Endothelial cell of umbilical vein (primary cell): ENCODE results near the gene ZNF184. TPM values are rescaled to one million over a fixed set of nuclear protein-coding genes. Genes with fewer than 3 reads are reported as not detected.

Experiments used
- BruUV-seq: library from RNA; stranded (reverse); fragments of 400-500 nt; replicated peaks from 2 replicates; lab custom pipeline; 2021; lab: Mats Ljungman, UMichigan
- CTCF ChIA-PET: fragments of 300-600, 350-600 bp; sonication (Branson Sonifier 250); formaldehyde crosslinking; loops from one replicate; lab custom pipeline; 2021; ENCODE audit warnings: antibody characterized with exemption, inconsistent platforms; lab: Charles Lee
- POLR2A ChIA-PET: fragments of 300-600, 350-600 bp; sonication (Branson Sonifier 250); formaldehyde crosslinking; loops from one replicate; lab custom pipeline; 2021; ENCODE audit warnings: antibody characterized with exemption, inconsistent platforms; lab: Charles Lee
- DNase-seq: peaks from one replicate; pipeline ENCODE4 v3.0.0-alpha.2; 2011; ENCODE audit warnings: low read depth, low spot score
- FAIRE-seq: peaks from 2 replicates; lab custom pipeline; 2011; peaks lifted over from hg19 to GRCh38; lab: Jason Lieb, UNC
- H2AFZ ChIP-seq: 2 replicates; pipeline ENCODE4 v1.6.0; 2012; ENCODE audit warnings: low read depth, low read length, control low read depth, inconsistent platforms
- H3K27ac ChIP-seq: 2 replicates; pipeline ENCODE4 v1.5.1; 2011; ENCODE audit warnings: low read depth, mild to moderate bottlenecking, control low read depth, low read length, moderate library complexity; ENCODE audit not compliant: insufficient read depth
- H3K27me3 ChIP-seq, 2 experiments: 2 replicates each; pipeline versions ENCODE4 v1.6.0 to v1.6.1; 2011; ENCODE audit warnings: low read length in 2 of 2, mixed read lengths in 1 of 2; ENCODE audit not compliant: control insufficient read depth in 2 of 2, insufficient read depth in 2 of 2
- H3K36me3 ChIP-seq, 2 experiments: 2 replicates in 1 of 2; 3 replicates in 1 of 2; pipeline ENCODE4 v1.5.1; 2011; ENCODE audit warnings: low read length in 2 of 2, mild to moderate bottlenecking in 1 of 2, moderate library complexity in 1 of 2; ENCODE audit not compliant: control insufficient read depth in 2 of 2, insufficient read depth in 2 of 2; ENCODE audit errors: extremely low read depth in 1 of 2
- H3K4me1 ChIP-seq: 3 replicates; pipeline ENCODE4 v1.5.1; 2011; ENCODE audit warnings: mild to moderate bottlenecking, low read length; ENCODE audit not compliant: control insufficient read depth, insufficient read depth; ENCODE audit errors: extremely low read depth
- H3K4me2 ChIP-seq: 2 replicates; pipeline ENCODE4 v1.6.1; 2011; ENCODE audit warnings: low read length, control low read depth, mixed read lengths; ENCODE audit not compliant: insufficient read depth
- H3K4me3 ChIP-seq, 3 experiments: fragments of 200-600 bp in 1 of 3; sonication (generic), shearing (Covaris generic) in 1 of 3; replicated peaks in 1 of 3; 2 replicates each; pipeline ENCODE4 v1.5.1; 2011 to 2016; ENCODE audit warnings: control low read depth in 3 of 3, low read length in 3 of 3, mild to moderate bottlenecking in 2 of 3, inconsistent platforms in 1 of 3, low read depth in 1 of 3, moderate library complexity in 1 of 3; ENCODE audit not compliant: insufficient read depth in 1 of 3
- H3K79me2 ChIP-seq: 2 replicates; pipeline ENCODE4 v1.6.0; 2012; ENCODE audit warnings: low read length, inconsistent platforms; ENCODE audit not compliant: control insufficient read depth, insufficient read depth
- H3K9ac ChIP-seq: replicated peaks from 2 replicates; pipeline ENCODE3; 2011; ENCODE audit warnings: low read length, control low read depth; ENCODE audit not compliant: insufficient read depth; ENCODE audit errors: extremely low read depth
- H3K9me1 ChIP-seq: replicated peaks from 3 replicates; pipeline ENCODE4 v1.6.0; 2011; ENCODE audit warnings: mild to moderate bottlenecking, low read length; ENCODE audit not compliant: control insufficient read depth, insufficient read depth; ENCODE audit errors: extremely low read depth
- H3K9me3 ChIP-seq: replicated peaks from 2 replicates; pipeline ENCODE4 v1.5.1; 2012; ENCODE audit warnings: low read length, inconsistent platforms; ENCODE audit not compliant: control insufficient read depth, insufficient read depth
- H4K20me1 ChIP-seq: replicated peaks from 2 replicates; pipeline ENCODE3; 2011; ENCODE audit warnings: mild to moderate bottlenecking, low read length; ENCODE audit not compliant: control insufficient read depth, insufficient read depth; ENCODE audit errors: extremely low read depth
- EZH2 ChIP-seq: IDR thresholded peaks from 2 replicates; pipeline ENCODE4 v1.6.1; 2012; ENCODE audit warnings: borderline replicate concordance, low read depth, mild to moderate bottlenecking, moderate library complexity, low read length, inconsistent platforms; ENCODE audit not compliant: severe bottlenecking
- FOS ChIP-seq: IDR thresholded peaks from 2 replicates; pipeline ENCODE4 v1.6.1; 2011; ENCODE audit warnings: mild to moderate bottlenecking, low read length, moderate library complexity, borderline replicate concordance; ENCODE audit not compliant: insufficient read depth
- GATA2 ChIP-seq: IDR thresholded peaks from 2 replicates; pipeline ENCODE4 v1.7.0; 2011; ENCODE audit warnings: low read depth, mild to moderate bottlenecking, moderate library complexity, mixed read lengths, low read length; ENCODE audit not compliant: insufficient read length, insufficient read depth
- JUN ChIP-seq: IDR thresholded peaks from 2 replicates; pipeline ENCODE4 v1.6.1; 2011; ENCODE audit warnings: borderline replicate concordance, low read depth; ENCODE audit not compliant: insufficient read length, insufficient read depth
- MAX ChIP-seq: IDR thresholded peaks from 2 replicates; pipeline ENCODE4 v1.6.1; 2011; ENCODE audit not compliant: insufficient read depth, insufficient read length
- MYC ChIP-seq: IDR thresholded peaks from one replicate; pipeline ENCODE4 v1.6.1; 2011; ENCODE audit warnings: mild to moderate bottlenecking, low read depth, low read length
- POLR2A ChIP-seq: IDR thresholded peaks from 2 replicates; pipeline ENCODE4 v1.6.1; 2012; ENCODE audit warnings: low read depth, mild to moderate bottlenecking, control low read depth, low read length
- POLR2AphosphoS5 ChIP-seq: IDR thresholded peaks from 2 replicates; pipeline ENCODE4 v1.6.1; 2012; ENCODE audit warnings: low read depth, mild to moderate bottlenecking, control low read depth, low read length, moderate library complexity; ENCODE audit not compliant: insufficient read depth
- dilution Hi-C: fragments of 300-500 bp; cut with MboI; formaldehyde crosslinking; loops from one replicate; pipeline ENCODE4 v1.15.0; 2019; ENCODE audit warnings: low sequenced_read_pairs; ENCODE audit not compliant: extremely low pct_ligation_motif_present
- intact Hi-C: fragments of 100-400 bp; cut with micrococcal nuclease; formaldehyde crosslinking; loops from one replicate; pipeline ENCODE4 v1.10.0; 2022
- polyA plus RNA-seq, 4 experiments: library from polyadenylated mRNA; depleted of rRNA in 3 of 4; stranded (reverse) in 3 of 4; unstranded in 1 of 4; fragments of >200 nt; gene quantifications; 2 replicates each; pipeline versions ENCODE4 v1.2.1 to v1.2.3, GENCODE V29; 2011 to 2012; ENCODE audit warnings: missing spikeins in 1 of 4
- total RNA-seq: library from RNA; stranded (reverse); gene quantifications from 2 replicates; pipeline ENCODE4 v1.2.3, GENCODE V29; 2021
- TF ChIP-seq, protein P1 (sequence below), 2 donors: IDR thresholded peaks; 1 replicate in 1 of 2; 2 replicates in 1 of 2; pipeline ENCODE4 v1.5.1; 2011; ENCODE audit warnings: low read length in 2 of 2, mild to moderate bottlenecking in 2 of 2, moderate library complexity in 2 of 2, control low read depth in 1 of 2, inconsistent platforms in 1 of 2, low read depth in 1 of 2; ENCODE audit not compliant: insufficient read depth in 1 of 2; ENCODE audit errors: extremely low read depth in 1 of 2

ZNF184 gene
- total and polyA plus RNA-seq, 2 donors (not counting 3 experiments of a cell fraction or from before 2014, with no cell fraction given), result 1.6 to 6.5 TPM

GRCh38 chr6:27507041-27507956 is 34.4 kb upstream of the ZNF184 start:
- no peaks in the 10 kb centered on the region for H3K79me2 ChIP-seq
- ChIA-PET POLR2A (no interaction called here), CTCF (interaction anchor here (1.5 to 6.7 kb wide), 2 partner anchors 12 to 28 kb away, joined by 4 to 55 read pairs; no protein-coding TSS in a partner anchor)
- no peaks in the 10 kb centered on the region for H3K9me1 ChIP-seq
- H3K27me3 ChIP-seq, result peaks cover 5% of the 10 kb centered on the region in 2 experiments
- intact Hi-C loops, result no loop called here
- H3K4me2 ChIP-seq, result no peak overlapping the region
- no peak for TF ChIP-seq POLR2A
- no peak for TF ChIP-seq GATA2
- H4K20me1 ChIP-seq, result no peaks in the 10 kb centered on the region
- no TSS peak for BruUV-seq
- peaks cover 10% of the 10 kb centered on the region for H3K4me1 ChIP-seq
- H2AFZ ChIP-seq, result no peak overlapping the region
- no peaks in the 10 kb centered on the region for H3K36me3 ChIP-seq
- H3K9ac ChIP-seq, result no peak overlapping the region
- no peaks in the 10 kb centered on the region for H3K9me3 ChIP-seq
- dilution Hi-C loops, result no loop called here
- no peak overlapping the region for H3K27ac ChIP-seq
- no peak for DNase-seq
- no peak for FAIRE-seq
- H3K4me3 ChIP-seq, result no peak overlapping the region

DNA sequence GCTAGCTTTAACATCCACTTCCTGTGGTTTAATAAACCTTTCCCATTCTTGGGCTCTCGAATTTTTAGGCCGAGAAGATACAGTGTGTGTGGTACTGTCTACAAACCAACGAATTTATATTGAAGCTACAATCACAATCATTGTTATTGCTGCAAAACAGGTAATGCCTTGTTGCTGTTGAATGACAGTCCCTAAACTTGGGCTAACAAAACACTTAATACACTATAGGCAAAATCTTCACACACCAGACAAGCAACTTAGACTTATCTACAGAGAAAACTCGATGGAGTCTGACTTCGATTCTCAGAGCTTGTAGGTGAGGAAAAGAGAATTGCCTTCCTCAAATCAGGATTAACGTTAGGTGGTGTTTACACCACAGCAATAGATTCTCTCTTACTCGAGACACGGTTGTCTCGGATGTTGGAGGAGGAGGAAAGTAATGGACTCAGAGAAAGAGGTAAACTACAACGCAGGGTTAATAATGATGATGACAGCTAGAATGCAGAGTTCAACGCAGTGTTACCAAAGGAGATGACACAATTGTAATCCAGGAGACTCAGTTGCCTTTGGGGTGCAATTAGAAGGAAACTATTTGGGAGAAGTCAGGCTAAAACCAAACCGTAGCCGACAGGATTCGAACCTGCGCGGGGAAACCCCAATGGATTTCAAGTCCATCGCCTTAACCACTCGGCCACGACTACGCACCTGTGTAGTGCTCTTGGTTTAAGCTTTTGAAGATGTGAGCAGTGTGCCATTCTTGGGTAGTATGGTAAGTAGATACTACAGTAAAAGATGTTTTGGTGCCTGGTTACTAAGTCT is 32.5 kb upstream of the ZNF184 start:
- dilution Hi-C loops (no loop called here), intact Hi-C loops (no loop called here)

More for the DNA sequence above, 32.5 kb upstream of the ZNF184 start:
- ChIA-PET POLR2A (no interaction called here), CTCF (interaction anchor here (1.0 to 6.7 kb wide), 10 partner anchors 11 to 390 kb away, joined by 3 to 55 read pairs (median 4); partner anchors contain the start of gene ZNF184)
- Histone ChIP-seq H3K27me3 (peaks cover 2 to 8% of the 10 kb centered on the region in 2 experiments), H3K27ac (no peak overlapping the region), H3K9me3 (no peaks in the 10 kb centered on the region), H2AFZ (no peak overlapping the region), H3K4me2 (no peak overlapping the region), H3K4me1 (peaks cover 14% of the 10 kb centered on the region), H4K20me1 (no peaks in the 10 kb centered on the region), H3K9me1 (no peaks in the 10 kb centered on the region), H3K4me3 (no peak overlapping the region), H3K9ac (no peak overlapping the region), H3K36me3 (no peaks in the 10 kb centered on the region), H3K79me2 (no peaks in the 10 kb centered on the region)
- no peak for TF ChIP-seq MYC
- no peak for TF ChIP-seq MAX
- TF ChIP-seq JUN, result no peak
- TF ChIP-seq POLR2AphosphoS5, result no peak
- TF ChIP-seq POLR2A, result no peak
- no peak for TF ChIP-seq EZH2
- no peak for TF ChIP-seq GATA2
- TF ChIP-seq FOS, result no peak
- TF ChIP-seq, protein P1, sequence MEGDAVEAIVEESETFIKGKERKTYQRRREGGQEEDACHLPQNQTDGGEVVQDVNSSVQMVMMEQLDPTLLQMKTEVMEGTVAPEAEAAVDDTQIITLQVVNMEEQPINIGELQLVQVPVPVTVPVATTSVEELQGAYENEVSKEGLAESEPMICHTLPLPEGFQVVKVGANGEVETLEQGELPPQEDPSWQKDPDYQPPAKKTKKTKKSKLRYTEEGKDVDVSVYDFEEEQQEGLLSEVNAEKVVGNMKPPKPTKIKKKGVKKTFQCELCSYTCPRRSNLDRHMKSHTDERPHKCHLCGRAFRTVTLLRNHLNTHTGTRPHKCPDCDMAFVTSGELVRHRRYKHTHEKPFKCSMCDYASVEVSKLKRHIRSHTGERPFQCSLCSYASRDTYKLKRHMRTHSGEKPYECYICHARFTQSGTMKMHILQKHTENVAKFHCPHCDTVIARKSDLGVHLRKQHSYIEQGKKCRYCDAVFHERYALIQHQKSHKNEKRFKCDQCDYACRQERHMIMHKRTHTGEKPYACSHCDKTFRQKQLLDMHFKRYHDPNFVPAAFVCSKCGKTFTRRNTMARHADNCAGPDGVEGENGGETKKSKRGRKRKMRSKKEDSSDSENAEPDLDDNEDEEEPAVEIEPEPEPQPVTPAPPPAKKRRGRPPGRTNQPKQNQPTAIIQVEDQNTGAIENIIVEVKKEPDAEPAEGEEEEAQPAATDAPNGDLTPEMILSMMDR (IDR thresholded peaks at IDR 0.05; ENCODE audit: extremely low read depth in 1 of 2, insufficient read depth in 1 of 2, low read depth in 1 of 2, low read length in 2 of 2), result no peak
- peak; percentile 37 for DNase-seq
- BruUV-seq, result no TSS peak
- FAIRE-seq, result no peak
